ENCODE measurements around the gene BRICD5. TPM values are rescaled to one million over a fixed set of nuclear protein-coding genes. Genes with fewer than 3 reads are reported as not detected.

BRICD5 gene
- total and polyA plus RNA-seq, 4 donors = 2.1 to 13.5 (median 9.3) TPM

GRCh38 chr16:2161911-2162310, 48.8 kb downstream of the BRICD5 start:
- H3K9me3 ChIP-seq (ENCODE audit: control insufficient read depth in 4 of 4, insufficient read depth in 3 of 4, low read length in 3 of 4) = no peaks in the 10 kb centered on the region
- 95 to 96% methylated on average over 10 of the region's 10 CpGs for WGBS, 2 donors
- H3K27ac ChIP-seq (ENCODE audit: low read depth in 1 of 2, low read length in 1 of 2) = no peak overlapping the region
- ATAC-seq (ENCODE audit: insufficient read depth, low FRiP score) = no peak
- no peak for TF ChIP-seq CTCF (IDR thresholded peaks at IDR 0.05; ENCODE audit: control extremely low read depth, extremely low read depth)
- H3K27me3 ChIP-seq (ENCODE audit: control insufficient read depth in 3 of 3, insufficient read depth in 3 of 3, low read length in 2 of 3) = no peaks in the 10 kb centered on the region
- peaks cover 0 to 10% (median 0%) of the 10 kb centered on the region in 4 donors for H3K36me3 ChIP-seq (ENCODE audit: control insufficient read depth in 4 of 4, insufficient read depth in 4 of 4, low read length in 4 of 4)
- no peak overlapping the region for H3K9ac ChIP-seq (ENCODE audit: insufficient read depth in 1 of 2, low read length in 2 of 2)
- no peak overlapping the region for H3K4me3 ChIP-seq
- H3K4me1 ChIP-seq (ENCODE audit: control insufficient read depth in 5 of 5, insufficient read depth in 5 of 5, low read length in 5 of 5) = peaks cover 0 to 38% (median 26%) of the 10 kb centered on the region in 5 donors
- DNase-seq = no peak

DNA sequence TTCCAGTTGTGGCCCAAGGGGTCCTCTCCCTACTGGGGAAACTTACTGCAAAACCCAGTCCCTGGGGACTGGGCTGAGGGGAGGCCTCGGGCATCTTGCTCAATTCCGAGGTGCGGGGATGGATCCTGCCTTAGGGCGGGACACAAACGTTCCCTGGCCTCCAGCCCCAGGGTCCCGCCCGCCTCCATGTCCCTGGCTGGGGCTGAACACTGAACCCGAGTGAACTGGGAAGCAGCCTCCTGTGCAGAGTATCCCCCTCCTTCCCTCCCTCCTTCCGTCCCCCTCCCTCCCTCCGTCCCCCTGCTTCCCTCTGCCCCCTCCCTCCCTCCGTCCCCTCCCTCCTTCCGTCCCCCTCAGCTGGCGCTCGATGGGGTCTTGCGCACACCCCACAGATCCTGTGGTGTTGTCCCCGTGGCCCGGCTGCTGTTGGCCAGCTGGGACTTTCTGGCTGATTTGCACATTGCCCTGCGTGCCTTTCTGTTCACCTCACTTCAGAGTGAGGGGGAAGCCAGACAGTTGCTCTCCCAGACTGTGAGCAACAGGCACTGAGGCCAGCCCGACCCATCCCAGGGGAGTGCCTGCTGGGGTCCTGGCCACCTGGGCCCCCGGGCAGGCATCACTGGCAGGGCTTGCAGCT, 49.6 kb downstream of the BRICD5 start:
- H3K4me3 ChIP-seq = no peak overlapping the region
- H3K4me1 ChIP-seq (ENCODE audit: control insufficient read depth in 5 of 5, insufficient read depth in 5 of 5, low read length in 5 of 5) = peaks cover 0 to 43% (median 28%) of the 10 kb centered on the region in 5 donors
- H3K36me3 ChIP-seq (ENCODE audit: control insufficient read depth in 4 of 4, insufficient read depth in 4 of 4, low read length in 4 of 4) = peaks cover 0 to 9% (median 0%) of the 10 kb centered on the region in 4 donors
- peak overlapping the region in 1 of 2 donors; percentile 54 for H3K27ac ChIP-seq (ENCODE audit: low read depth in 1 of 2, low read length in 1 of 2)
- H3K9ac ChIP-seq (ENCODE audit: insufficient read depth in 1 of 2, low read length in 2 of 2) = no peak overlapping the region
- no peaks in the 10 kb centered on the region for H3K9me3 ChIP-seq (ENCODE audit: control insufficient read depth in 4 of 4, insufficient read depth in 3 of 4, low read length in 3 of 4)
- WGBS, 2 donors = 52 to 60% methylated on average over 16 to 20 of the region's 20 CpGs
- peak; percentile 58 to 85 (median 63) for DNase-seq
- H3K27me3 ChIP-seq (ENCODE audit: control insufficient read depth in 3 of 3, insufficient read depth in 3 of 3, low read length in 2 of 3) = no peaks in the 10 kb centered on the region
- ATAC-seq (ENCODE audit: insufficient read depth, low FRiP score) = no peak
- no peak for TF ChIP-seq CTCF (IDR thresholded peaks at IDR 0.05; ENCODE audit: control extremely low read depth, extremely low read depth)

Other genes starting within 250 kb of the BRICD5 start
- 1,000 to 10,000 TPM; 1,331 to 2,412 TPM for gene RPS2, start 246.0 kb downstream of the BRICD5 start, total RNA-seq
- 1,000 to 10,000 TPM; 3,147 to 5,214 TPM for gene RPS2, start 246.0 kb downstream of the BRICD5 start, polyA plus RNA-seq
- gene RNF151, start 244.0 kb downstream of the BRICD5 start, total RNA-seq = not detected
- gene RNF151, start 244.0 kb downstream of the BRICD5 start, polyA plus RNA-seq = under 1 TPM in 1 of 2 donors, not detected in 1; 0.15 TPM
- gene TBL3, start 238.8 kb downstream of the BRICD5 start, total RNA-seq = 10 to 100 TPM; 23.9 to 35.4 TPM
- gene TBL3, start 238.8 kb downstream of the BRICD5 start, polyA plus RNA-seq = 10 to 100 TPM; 52.8 to 58.8 TPM
- gene NOXO1, start 229.4 kb downstream of the BRICD5 start, total RNA-seq = 1 to 10 TPM in 1 of 2 donors, under 1 TPM in 1; 0.28 to 4.5 TPM
- 1 to 10 TPM; 2.0 to 7.3 TPM for gene NOXO1, start 229.4 kb downstream of the BRICD5 start, polyA plus RNA-seq
- gene GFER, start 226.7 kb downstream of the BRICD5 start, total RNA-seq = 10 to 100 TPM in 1 of 2 donors, 1 to 10 TPM in 1; 7.4 to 32.6 TPM
- 10 to 100 TPM; 18.6 to 63.5 TPM for gene GFER, start 226.7 kb downstream of the BRICD5 start, polyA plus RNA-seq
- gene SYNGR3, start 220.9 kb downstream of the BRICD5 start, total RNA-seq = under 1 TPM; 0.40 to 0.46 TPM
- under 1 TPM; 0.10 to 0.69 TPM for gene SYNGR3, start 220.9 kb downstream of the BRICD5 start, polyA plus RNA-seq
- gene ZNF598, start 201.0 kb downstream of the BRICD5 start, total RNA-seq = 10 to 100 TPM; 13.9 to 49.8 TPM
- 10 to 100 TPM; 29.1 to 42.8 TPM for gene ZNF598, start 201.0 kb downstream of the BRICD5 start, polyA plus RNA-seq
- gene NPW, start 191.1 kb downstream of the BRICD5 start, total RNA-seq = 1 to 10 TPM in 1 of 2 donors, under 1 TPM in 1; 0.71 to 1.3 TPM
- under 1 TPM; 0.12 to 0.34 TPM for gene NPW, start 191.1 kb downstream of the BRICD5 start, polyA plus RNA-seq
- 100 to 1,000 TPM; 142 to 468 TPM for gene NHERF2, start 184.0 kb downstream of the BRICD5 start, total RNA-seq
- gene NHERF2, start 184.0 kb downstream of the BRICD5 start, polyA plus RNA-seq = 100 to 1,000 TPM; 192 to 297 TPM
- gene NTHL1, start 163.0 kb downstream of the BRICD5 start, total RNA-seq = 10 to 100 TPM; 19.3 to 37.8 TPM
- gene NTHL1, start 163.0 kb downstream of the BRICD5 start, polyA plus RNA-seq = 10 to 100 TPM; 20.4 to 43.5 TPM
- gene TSC2, start 162.9 kb downstream of the BRICD5 start, total RNA-seq = 100 to 1,000 TPM in 1 of 2 donors, 10 to 100 TPM in 1; 93.4 to 146 TPM
- gene TSC2, start 162.9 kb downstream of the BRICD5 start, polyA plus RNA-seq = 10 to 100 TPM; 36.5 to 51.9 TPM
- gene PKD1, start 75.0 kb downstream of the BRICD5 start, total RNA-seq = 100 to 1,000 TPM in 1 of 2 donors, 10 to 100 TPM in 1; 82.9 to 128 TPM
- gene PKD1, start 75.0 kb downstream of the BRICD5 start, polyA plus RNA-seq = 10 to 100 TPM; 39.1 to 46.3 TPM
- under 1 TPM; 0.48 to 0.95 TPM for gene RAB26, start 62.2 kb downstream of the BRICD5 start, total RNA-seq
- gene RAB26, start 62.2 kb downstream of the BRICD5 start, polyA plus RNA-seq = 1 to 10 TPM in 1 of 2 donors, under 1 TPM in 1; 0.30 to 1.0 TPM
- gene TRAF7, start 55.1 kb downstream of the BRICD5 start, total RNA-seq = 10 to 100 TPM; 33.4 to 74.2 TPM
- gene TRAF7, start 55.1 kb downstream of the BRICD5 start, polyA plus RNA-seq = 10 to 100 TPM; 44.8 to 51.9 TPM
- gene CASKIN1, start 14.3 kb downstream of the BRICD5 start, total RNA-seq = under 1 TPM; 0.09 TPM
- gene CASKIN1, start 14.3 kb downstream of the BRICD5 start, polyA plus RNA-seq = under 1 TPM; 0.15 to 0.35 TPM
- gene MLST8, start 5.4 kb downstream of the BRICD5 start, total RNA-seq = 10 to 100 TPM; 17.2 to 42.6 TPM
- 10 to 100 TPM; 39.7 to 48.9 TPM for gene MLST8, start 5.4 kb downstream of the BRICD5 start, polyA plus RNA-seq
- 10 to 100 TPM in 1 of 2 donors, 1 to 10 TPM in 1; 3.8 to 20.9 TPM for gene PGP, start 4.0 kb upstream of the BRICD5 start, total RNA-seq
- 10 to 100 TPM; 12.5 to 14.9 TPM for gene PGP, start 4.0 kb upstream of the BRICD5 start, polyA plus RNA-seq
- gene E4F1, start 12.7 kb upstream of the BRICD5 start, total RNA-seq = 10 to 100 TPM; 21.0 to 30.2 TPM
- 10 to 100 TPM; 22.9 to 26.7 TPM for gene E4F1, start 12.7 kb upstream of the BRICD5 start, polyA plus RNA-seq
- gene DNASE1L2, start 25.6 kb upstream of the BRICD5 start, total RNA-seq = 1 to 10 TPM in 1 of 2 donors, under 1 TPM in 1; 0.65 to 1.0 TPM
- gene DNASE1L2, start 25.6 kb upstream of the BRICD5 start, polyA plus RNA-seq = under 1 TPM; 0.69 to 0.71 TPM
- gene ECI1, start 40.7 kb upstream of the BRICD5 start, total RNA-seq = 10 to 100 TPM; 35.0 to 71.9 TPM
- 10 to 100 TPM; 55.2 to 87.1 TPM for gene ECI1, start 40.7 kb upstream of the BRICD5 start, polyA plus RNA-seq
- 100 to 1,000 TPM in 1 of 2 donors, 10 to 100 TPM in 1; 92.0 to 125 TPM for gene RNPS1, start 57.3 kb upstream of the BRICD5 start, total RNA-seq
- gene RNPS1, start 57.3 kb upstream of the BRICD5 start, polyA plus RNA-seq = 100 to 1,000 TPM in 1 of 2 donors, 10 to 100 TPM in 1; 98.7 to 144 TPM
- gene ABCA3, start 129.9 kb upstream of the BRICD5 start, total RNA-seq = 100 to 1,000 TPM; 486 to 607 TPM
- gene ABCA3, start 129.9 kb upstream of the BRICD5 start, polyA plus RNA-seq = 100 to 1,000 TPM; 197 to 337 TPM
- gene CCNF, start 218.6 kb upstream of the BRICD5 start, total RNA-seq = 1 to 10 TPM; 3.5 to 7.5 TPM
- 1 to 10 TPM; 2.0 to 2.2 TPM for gene CCNF, start 218.6 kb upstream of the BRICD5 start, polyA plus RNA-seq
- gene TEDC2, start 249.2 kb upstream of the BRICD5 start, total RNA-seq = 1 to 10 TPM; 1.1 to 3.6 TPM
- gene TEDC2, start 249.2 kb upstream of the BRICD5 start, polyA plus RNA-seq = 1 to 10 TPM; 1.6 to 2.9 TPM

Data from lung (tissue), 12 donors.